ENCODE results near the gene NAA50.

The NAA50 gene

GRCh38 chr3:113678773-113679172 is 67.3 kb downstream of the NAA50 start:
- no peaks in the 10 kb centered on the region for H3K9me3 ChIP-seq (ENCODE audit: control insufficient read depth, low read depth, low read length)
- H3K27ac ChIP-seq (ENCODE audit: low read length): no peak overlapping the region
- no peak overlapping the region for H3K9ac ChIP-seq (ENCODE audit: low read length)

GRCh38 chr3:113677737-113678136 is 68.3 kb downstream of the NAA50 start:
- Histone ChIP-seq H3K9ac (ENCODE audit: low read length) (no peak overlapping the region), H3K4me3 (ENCODE audit: low read length) (no peak overlapping the region), H3K36me3 (ENCODE audit: control insufficient read depth, low read depth, low read length) (no peaks in the 10 kb centered on the region), H3K27me3 (ENCODE audit: control insufficient read depth, insufficient read depth, low read length) (no peaks in the 10 kb centered on the region), H3K27ac (ENCODE audit: low read length) (no peak overlapping the region), H3K9me3 (ENCODE audit: control insufficient read depth, low read depth, low read length) (no peaks in the 10 kb centered on the region), H3K4me1 (ENCODE audit: control insufficient read depth, low read depth, low read length) (no peaks in the 10 kb centered on the region)

More at GRCh38 chr3:113678773-113679172, 67.3 kb downstream of the NAA50 start:
- Histone ChIP-seq H3K36me3 (ENCODE audit: control insufficient read depth, low read depth, low read length) (no peaks in the 10 kb centered on the region), H3K27me3 (ENCODE audit: control insufficient read depth, insufficient read depth, low read length) (no peaks in the 10 kb centered on the region), H3K4me1 (ENCODE audit: control insufficient read depth, low read depth, low read length) (no peaks in the 10 kb centered on the region), H3K4me3 (ENCODE audit: low read length) (no peak overlapping the region)

GRCh38 chr3:113676261-113676660 is 69.8 kb downstream of the NAA50 start:
- Histone ChIP-seq H3K27ac (ENCODE audit: low read length) (no peak overlapping the region), H3K4me3 (ENCODE audit: low read length) (no peak overlapping the region), H3K36me3 (ENCODE audit: control insufficient read depth, low read depth, low read length) (no peaks in the 10 kb centered on the region), H3K9ac (ENCODE audit: low read length) (no peak overlapping the region), H3K4me1 (ENCODE audit: control insufficient read depth, low read depth, low read length) (no peaks in the 10 kb centered on the region), H3K9me3 (ENCODE audit: control insufficient read depth, low read depth, low read length) (no peaks in the 10 kb centered on the region), H3K27me3 (ENCODE audit: control insufficient read depth, insufficient read depth, low read length) (no peaks in the 10 kb centered on the region)

- H3K9me3 ChIP-seq (ENCODE audit: control insufficient read depth, low read depth, low read length): no peaks in the 10 kb centered on the region
- H3K9ac ChIP-seq (ENCODE audit: low read length): no peak overlapping the region
- H3K36me3 ChIP-seq (ENCODE audit: control insufficient read depth, low read depth, low read length): no peaks in the 10 kb centered on the region
- H3K27ac ChIP-seq (ENCODE audit: low read length): no peak overlapping the region
- no peaks in the 10 kb centered on the region for H3K4me1 ChIP-seq (ENCODE audit: control insufficient read depth, low read depth, low read length)
- no peaks in the 10 kb centered on the region for H3K27me3 ChIP-seq (ENCODE audit: control insufficient read depth, insufficient read depth, low read length)
- no peak overlapping the region for H3K4me3 ChIP-seq (ENCODE audit: low read length)
Measured at GRCh38 chr3:113673593-113673992, 72.5 kb downstream of the NAA50 start.

DNA sequence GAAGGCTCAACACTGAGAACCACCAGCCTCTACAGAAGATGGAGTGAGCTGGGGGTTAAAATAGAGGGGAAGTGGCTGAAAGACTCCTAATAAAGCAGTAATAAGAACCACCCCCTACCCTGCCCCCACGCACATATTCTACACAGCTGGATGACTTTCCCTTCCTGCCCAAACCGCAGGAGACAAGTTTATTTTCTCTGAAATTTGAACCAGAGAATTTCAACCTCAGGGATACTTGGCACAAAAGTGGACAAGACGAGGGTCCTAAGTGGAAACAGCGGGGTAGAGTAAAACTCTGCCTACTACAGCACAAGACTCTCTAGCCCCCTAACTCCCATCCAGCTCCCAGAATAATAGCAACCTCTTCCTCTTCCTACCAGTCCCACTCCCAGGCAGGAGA is 78.0 kb downstream of the NAA50 start:
- Histone ChIP-seq H3K27ac (ENCODE audit: low read length) (no peak overlapping the region), H3K9me3 (ENCODE audit: control insufficient read depth, low read depth, low read length) (no peaks in the 10 kb centered on the region), H3K4me1 (ENCODE audit: control insufficient read depth, low read depth, low read length) (peaks cover 5% of the 10 kb centered on the region), H3K27me3 (ENCODE audit: control insufficient read depth, insufficient read depth, low read length) (no peaks in the 10 kb centered on the region), H3K9ac (ENCODE audit: low read length) (no peak overlapping the region), H3K4me3 (ENCODE audit: low read length) (no peak overlapping the region), H3K36me3 (ENCODE audit: control insufficient read depth, low read depth, low read length) (no peaks in the 10 kb centered on the region)

All from iPS-18a (cell line).